GM18502 (cell line): ENCODE data around the gene MON2.
A peak's percentile ranks its signal among the peaks of the same experiment; 100 is the strongest.
"Not testable (repeated sequence)": the region's sequence is repeated elsewhere in the genome, so short reads cannot be mapped to it uniquely, and the experiment has no call there.

ENCODE experiments used
- ATAC-seq: cut with Tn5 transposase; IDR thresholded peaks from one replicate; pipeline ENCODE4 v1.9.1; 2021; ENCODE audit warnings: mild to moderate bottlenecking; ENCODE audit not compliant: unreplicated experiment, poor library complexity

Gene MON2

GRCh38 chr12:62537551-62537950, 70.9 kb downstream of the MON2 start:
- no peak for ATAC-seq

- no peak for ATAC-seq
Measured at GRCh38 chr12:62540354-62540753, 73.7 kb downstream of the MON2 start.

GRCh38 chr12:62542814-62543213, 76.2 kb downstream of the MON2 start:
- no peak for ATAC-seq

GRCh38 chr12:62543324-62543723, 76.7 kb downstream of the MON2 start:
- no peak for ATAC-seq

GRCh38 chr12:62543741-62544140, 77.1 kb downstream of the MON2 start:
- no peak for ATAC-seq

- no peak for ATAC-seq
Measured at GRCh38 chr12:62552906-62553556, 86.4 kb downstream of the MON2 start.

- not testable (repeated sequence) for ATAC-seq
Measured at GRCh38 chr12:62559366-62559765, 92.7 kb downstream of the MON2 start.

- ATAC-seq = no peak
Measured at GRCh38 chr12:62562846-62563245, 96.2 kb downstream of the MON2 start.

GRCh38 chr12:62575036-62575435, 108.4 kb downstream of the MON2 start:
- ATAC-seq = no peak

GRCh38 chr12:62576503-62576902, 109.9 kb downstream of the MON2 start:
- ATAC-seq = no peak

- no peak for ATAC-seq
Measured at GRCh38 chr12:62578726-62579125, 112.1 kb downstream of the MON2 start.

- ATAC-seq = no peak
Measured at GRCh38 chr12:62581288-62582064, 114.8 kb downstream of the MON2 start.

- ATAC-seq = no peak
Measured at GRCh38 chr12:62582065-62582366, 115.4 kb downstream of the MON2 start.

- no peak for ATAC-seq
Measured at GRCh38 chr12:62584619-62585018, 118.0 kb downstream of the MON2 start.

- no peak for ATAC-seq
Measured at GRCh38 chr12:62586850-62587249, 120.2 kb downstream of the MON2 start.

- no peak for ATAC-seq
Measured at GRCh38 chr12:62588916-62589315, 122.3 kb downstream of the MON2 start.

GRCh38 chr12:62597253-62597652, 130.6 kb downstream of the MON2 start:
- no peak for ATAC-seq

- no peak for ATAC-seq
Measured at GRCh38 chr12:62598846-62599245, 132.2 kb downstream of the MON2 start.

GRCh38 chr12:62599854-62600437, 133.3 kb downstream of the MON2 start:
- ATAC-seq = no peak

GRCh38 chr12:62601765-62602164, 135.1 kb downstream of the MON2 start:
- ATAC-seq = no peak

- ATAC-seq = peak; percentile 70
Measured at GRCh38 chr12:62602255-62603060, 135.8 kb downstream of the MON2 start.
